OCI-LY1 (cell line): ENCODE measurements around the gene KIAA1549.

Experiments used
- H2AFZ ChIP-seq: fragments of 200-600 bp; sonication (generic), shearing (Covaris generic); 2 replicates; pipeline ENCODE4 v1.6.0; 2014; ENCODE audit warnings: antibody characterized with exemption, mild to moderate bottlenecking, low read length
- H3F3A ChIP-seq: fragments of 200-600 bp; sonication (generic), shearing (Covaris generic); 2 replicates; pipeline ENCODE4 v1.6.0; 2014; ENCODE audit warnings: mild to moderate bottlenecking, antibody characterized with exemption, low read length, moderate library complexity; ENCODE audit not compliant: insufficient read depth
- H3K27ac ChIP-seq: fragments of 200-600 bp; sonication (generic); 2 replicates; pipeline ENCODE4 v1.5.1; 2014; ENCODE audit warnings: low read length, mixed run types, mild to moderate bottlenecking, low read depth; ENCODE audit not compliant: poor library complexity, severe bottlenecking
- H3K27me3 ChIP-seq: fragments of 200-600 bp; sonication (generic); 2 replicates; pipeline ENCODE4 v1.6.0; 2014; ENCODE audit warnings: antibody characterized with exemption, mild to moderate bottlenecking, low read length, moderate library complexity; ENCODE audit not compliant: insufficient read depth
- H3K36me3 ChIP-seq: fragments of 200-600 bp; sonication (generic); 2 replicates; pipeline ENCODE4 v1.6.1; 2014; ENCODE audit warnings: mild to moderate bottlenecking, antibody characterized with exemption, low read length, moderate library complexity, mixed read lengths; ENCODE audit not compliant: insufficient read depth
- H3K4me1 ChIP-seq: fragments of 200-600 bp; sonication (generic); 2 replicates; pipeline ENCODE4 v1.5.1; 2014; ENCODE audit warnings: mild to moderate bottlenecking, low read length, moderate library complexity; ENCODE audit not compliant: insufficient read depth, severe bottlenecking
- H3K4me2 ChIP-seq: fragments of 200-600 bp; sonication (generic), shearing (Covaris generic); 2 replicates; pipeline ENCODE4 v1.6.1; 2014; ENCODE audit warnings: low read length
- H3K4me3 ChIP-seq: fragments of 200-600 bp; sonication (generic); 2 replicates; pipeline ENCODE4 v1.5.1; 2014; ENCODE audit warnings: low read length, low read depth, mild to moderate bottlenecking, mixed read lengths; ENCODE audit not compliant: poor library complexity, severe bottlenecking
- H3K79me2 ChIP-seq: fragments of 200-600 bp; shearing (Covaris generic); 2 replicates; pipeline ENCODE4 v1.6.1; 2016; ENCODE audit warnings: mixed run types, low read length, mixed read lengths; ENCODE audit not compliant: insufficient read depth
- H3K9ac ChIP-seq: fragments of 200-600 bp; sonication (generic), shearing (Covaris generic); 2 replicates; pipeline ENCODE4 v1.6.1; 2014; ENCODE audit warnings: mild to moderate bottlenecking, low read length, mixed read lengths
- H3K9me2 ChIP-seq: fragments of 200-600 bp; sonication (generic), shearing (Covaris generic); 2 replicates; pipeline ENCODE4 v1.6.1; 2014; ENCODE audit warnings: low read depth, mild to moderate bottlenecking, low read length, mixed read lengths
- H3K9me3 ChIP-seq: fragments of 200-600 bp; shearing (Covaris generic); 2 replicates; pipeline ENCODE4 v1.6.1; 2014; ENCODE audit warnings: low read length, mixed read lengths
- H4K20me1 ChIP-seq: fragments of 200-600 bp; sonication (generic), shearing (Covaris generic); 2 replicates; pipeline ENCODE4 v1.6.0; 2016; ENCODE audit warnings: mild to moderate bottlenecking, low read length; ENCODE audit not compliant: insufficient read depth
- CTCF ChIP-seq: fragments of 200-600 bp; sonication (generic), shearing (Covaris generic); IDR thresholded peaks from 2 replicates; pipeline ENCODE4 v1.5.1; 2017; ENCODE audit warnings: mild to moderate bottlenecking, antibody characterized with exemption, low read length, moderate library complexity, mixed read lengths
- EZH2 ChIP-seq: fragments of 200-600 bp; sonication (generic), shearing (Covaris generic); IDR thresholded peaks from 2 replicates; pipeline ENCODE4 v1.8.0; 2017; ENCODE audit warnings: borderline replicate concordance, mixed run types, mild to moderate bottlenecking, antibody characterized with exemption, low read length, moderate library complexity, mixed read lengths

KIAA1549 gene

GRCh38 chr7:138974675-138975292 is 6.4 kb downstream of the KIAA1549 start:
- H2AFZ ChIP-seq, result no peak overlapping the region
- H3K4me1 ChIP-seq, result no peaks in the 10 kb centered on the region
- H3F3A ChIP-seq, result no peaks in the 10 kb centered on the region
- no peak for TF ChIP-seq CTCF
- no peak for TF ChIP-seq EZH2
- no peaks in the 10 kb centered on the region for H4K20me1 ChIP-seq
- H3K9ac ChIP-seq, result no peak overlapping the region
- H3K4me3 ChIP-seq, result no peak overlapping the region
- no peak overlapping the region for H3K4me2 ChIP-seq
- no peaks in the 10 kb centered on the region for H3K9me3 ChIP-seq
- H3K36me3 ChIP-seq, result no peaks in the 10 kb centered on the region
- no peaks in the 10 kb centered on the region for H3K79me2 ChIP-seq
- no peak overlapping the region for H3K27ac ChIP-seq
- peaks cover 11% of the 10 kb centered on the region; the same call in 1 of the 2 replicates for H3K27me3 ChIP-seq
- no peaks in the 10 kb centered on the region for H3K9me2 ChIP-seq

- H3K4me2 ChIP-seq, result no peak overlapping the region
- no peaks in the 10 kb centered on the region for H3K79me2 ChIP-seq
- H3K27me3 ChIP-seq, result peaks cover 10% of the 10 kb centered on the region; the same call in 1 of the 2 replicates
- H3F3A ChIP-seq, result no peaks in the 10 kb centered on the region
- no peak overlapping the region for H2AFZ ChIP-seq
- no peaks in the 10 kb centered on the region for H4K20me1 ChIP-seq
- no peaks in the 10 kb centered on the region for H3K9me2 ChIP-seq
- H3K9me3 ChIP-seq, result no peaks in the 10 kb centered on the region
- no peaks in the 10 kb centered on the region for H3K4me1 ChIP-seq
- no peak overlapping the region for H3K27ac ChIP-seq
- no peak overlapping the region for H3K9ac ChIP-seq
- H3K36me3 ChIP-seq, result no peaks in the 10 kb centered on the region
- H3K4me3 ChIP-seq, result no peak overlapping the region
- TF ChIP-seq CTCF, result no peak
- TF ChIP-seq EZH2, result no peak
Measured at GRCh38 chr7:138974103-138974502, 7.1 kb downstream of the KIAA1549 start.

- H3K9me2 ChIP-seq, result no peaks in the 10 kb centered on the region
- no peak overlapping the region for H3K4me3 ChIP-seq
- no peak overlapping the region for H3K4me2 ChIP-seq
- H3F3A ChIP-seq, result no peaks in the 10 kb centered on the region
- no peaks in the 10 kb centered on the region for H3K79me2 ChIP-seq
- no peaks in the 10 kb centered on the region for H4K20me1 ChIP-seq
- H3K27ac ChIP-seq, result no peak overlapping the region
- no peaks in the 10 kb centered on the region for H3K9me3 ChIP-seq
- no peak overlapping the region for H2AFZ ChIP-seq
- no peak for TF ChIP-seq CTCF
- no peak for TF ChIP-seq EZH2
- no peak overlapping the region for H3K9ac ChIP-seq
- 0 out of 2 replicates have a peak, but pooled peaks cover 4% of the 10 kb centered on the region for H3K27me3 ChIP-seq
- no peaks in the 10 kb centered on the region for H3K36me3 ChIP-seq
- no peaks in the 10 kb centered on the region for H3K4me1 ChIP-seq
Measured at GRCh38 chr7:138970952-138971351, 10.2 kb downstream of the KIAA1549 start.
